Breast epithelium (tissue), 4 donors: Measurements from ENCODE around the gene REV3L. TPM values are rescaled to one million over a fixed set of nuclear protein-coding genes. Genes with fewer than 3 reads are reported as not detected.

Source experiments
- DNase-seq, 2 donors: peaks; one replicate each; pipeline ENCODE4 v3.0.0-alpha.2; 2019; ENCODE audit warnings: low spot score in 2 of 2
- H3K27ac ChIP-seq, 2 donors: fragments of 200-600 bp; sonication (generic) in 1 of 2; one replicate each; pipeline ENCODE4 v1.5.1; 2016 to 2019; ENCODE audit warnings: mild to moderate bottlenecking in 1 of 2
- H3K27me3 ChIP-seq, 2 donors: fragments of 200-600 bp; sonication (generic) in 1 of 2; one replicate each; pipeline versions ENCODE4 v1.5.1 to v1.6.0; 2017 to 2019; ENCODE audit warnings: control low read depth in 1 of 2, mild to moderate bottlenecking in 1 of 2
- H3K36me3 ChIP-seq: fragments of 200-600 bp; one replicate; pipeline ENCODE4 v1.5.1; 2019
- H3K4me1 ChIP-seq, 2 donors: fragments of 200-600 bp; sonication (generic); one replicate each; pipeline ENCODE4 v1.5.1; 2016 to 2019; ENCODE audit warnings: control low read depth in 1 of 2
- H3K4me3 ChIP-seq, 3 donors: fragments of 200-600 bp; sonication (generic); 1 replicate in 2 of 3; 2 replicates in 1 of 3; pipeline ENCODE4 v1.5.1; 2016 to 2019; ENCODE audit warnings: mild to moderate bottlenecking in 3 of 3, moderate library complexity in 2 of 3
- H3K9me3 ChIP-seq, 2 donors: fragments of 200-600 bp; sonication (generic) in 1 of 2; one replicate each; pipeline ENCODE4 v1.5.1; 2016 to 2019; ENCODE audit warnings: control low read depth in 1 of 2
- POLR2A ChIP-seq: fragments of 450-650 bp; IDR thresholded peaks from one replicate; pipeline ENCODE4 v1.6.1; 2016; ENCODE audit warnings: antibody characterized with exemption, mild to moderate bottlenecking, moderate library complexity
- POLR2AphosphoS5 ChIP-seq, 3 donors: sonication (generic); formaldehyde crosslinking; IDR thresholded peaks; one replicate each; pipeline ENCODE4 v1.6.1; 2017; ENCODE audit warnings: antibody characterized with exemption in 3 of 3
- intact Hi-C: fragments of 100-400 bp; cut with DNase I; formaldehyde crosslinking; loops from one replicate; pipeline ENCODE4 v1.15.1; 2023; ENCODE audit warnings: low total_unique reads
- total RNA-seq, 3 donors: library from RNA; depleted of rRNA; stranded (reverse); fragments of >200 nt; gene quantifications; one replicate each; pipeline ENCODE4 v1.1.0, GENCODE V29; 2016
- TF ChIP-seq, protein P1 (sequence below), 3 donors: fragments of 450-650 bp; IDR thresholded peaks; one replicate each; pipeline ENCODE4 v1.5.1; 2016 to 2017; ENCODE audit warnings: antibody characterized with exemption in 3 of 3, mild to moderate bottlenecking in 3 of 3, moderate library complexity in 3 of 3

The REV3L gene
- total RNA-seq, 3 donors from 2014 or later: 50.3 to 108 (median 82.3) TPM

DNA sequence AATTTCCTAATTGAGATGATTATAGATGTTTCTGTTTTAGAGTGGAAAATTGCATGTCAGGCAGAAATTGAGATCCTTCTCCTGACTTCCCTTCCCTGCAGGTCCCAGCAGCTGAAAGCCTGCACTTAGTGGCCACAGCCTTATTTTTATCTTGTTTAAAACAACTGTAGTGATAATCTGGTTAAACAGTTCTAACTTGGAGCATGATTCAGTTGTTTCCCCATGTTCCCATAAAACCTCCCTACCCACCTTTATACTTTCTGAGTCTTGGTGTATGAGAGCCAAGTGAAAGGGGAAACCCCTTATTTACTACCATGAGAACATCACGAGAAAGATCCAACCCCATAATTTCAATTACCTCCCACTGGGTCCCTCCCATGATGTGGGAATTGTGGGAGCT, 200.5 kb downstream of the REV3L start:
- Histone ChIP-seq H3K27ac (no peak overlapping the region), H3K4me3 (no peak overlapping the region), H3K36me3 (no peaks in the 10 kb centered on the region), H3K27me3 (no peaks in the 10 kb centered on the region), H3K9me3 (no peaks in the 10 kb centered on the region), H3K4me1 (no peaks in the 10 kb centered on the region)
- TF ChIP-seq POLR2A: no peak
- TF ChIP-seq, protein P1, sequence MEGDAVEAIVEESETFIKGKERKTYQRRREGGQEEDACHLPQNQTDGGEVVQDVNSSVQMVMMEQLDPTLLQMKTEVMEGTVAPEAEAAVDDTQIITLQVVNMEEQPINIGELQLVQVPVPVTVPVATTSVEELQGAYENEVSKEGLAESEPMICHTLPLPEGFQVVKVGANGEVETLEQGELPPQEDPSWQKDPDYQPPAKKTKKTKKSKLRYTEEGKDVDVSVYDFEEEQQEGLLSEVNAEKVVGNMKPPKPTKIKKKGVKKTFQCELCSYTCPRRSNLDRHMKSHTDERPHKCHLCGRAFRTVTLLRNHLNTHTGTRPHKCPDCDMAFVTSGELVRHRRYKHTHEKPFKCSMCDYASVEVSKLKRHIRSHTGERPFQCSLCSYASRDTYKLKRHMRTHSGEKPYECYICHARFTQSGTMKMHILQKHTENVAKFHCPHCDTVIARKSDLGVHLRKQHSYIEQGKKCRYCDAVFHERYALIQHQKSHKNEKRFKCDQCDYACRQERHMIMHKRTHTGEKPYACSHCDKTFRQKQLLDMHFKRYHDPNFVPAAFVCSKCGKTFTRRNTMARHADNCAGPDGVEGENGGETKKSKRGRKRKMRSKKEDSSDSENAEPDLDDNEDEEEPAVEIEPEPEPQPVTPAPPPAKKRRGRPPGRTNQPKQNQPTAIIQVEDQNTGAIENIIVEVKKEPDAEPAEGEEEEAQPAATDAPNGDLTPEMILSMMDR (IDR thresholded peaks at IDR 0.05): no peak
- no peak for TF ChIP-seq POLR2AphosphoS5 (IDR thresholded peaks at IDR 0.05)
- intact Hi-C loops: no loop called here
- no peak for DNase-seq

DNA sequence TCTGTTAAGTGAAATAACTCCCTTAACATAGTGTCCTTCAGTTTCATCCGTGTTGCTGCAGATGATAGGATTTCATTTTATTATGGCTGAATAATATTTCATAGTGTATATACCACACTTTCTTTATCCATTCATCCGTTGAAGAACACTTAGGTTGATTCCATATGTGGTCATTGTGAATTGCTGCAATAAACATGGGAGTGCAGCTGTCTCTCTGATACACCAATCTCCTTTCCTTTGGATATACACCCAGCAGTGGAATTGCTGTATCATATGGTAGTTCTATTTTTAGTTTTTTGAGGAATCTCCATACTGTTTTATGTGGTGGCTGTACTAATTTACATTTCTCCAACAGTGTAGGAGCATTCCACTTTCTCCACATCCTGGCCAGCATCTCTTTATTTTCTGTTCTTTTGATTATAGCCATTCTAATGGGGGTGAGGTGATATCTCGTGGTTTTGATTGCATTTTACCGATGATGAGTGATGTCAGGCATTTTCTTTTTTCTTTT, 202.5 kb downstream of the REV3L start:
- Histone ChIP-seq H3K27me3 (no peaks in the 10 kb centered on the region), H3K9me3 (peaks cover 2 to 8% of the 10 kb centered on the region in 2 donors), H3K4me3 (no peak overlapping the region), H3K4me1 (no peaks in the 10 kb centered on the region), H3K27ac (no peak overlapping the region), H3K36me3 (peaks cover 5% of the 10 kb centered on the region)
- no peak for TF ChIP-seq POLR2A
- no peak for TF ChIP-seq POLR2AphosphoS5 (IDR thresholded peaks at IDR 0.05)
- TF ChIP-seq, protein P1 (IDR thresholded peaks at IDR 0.05): no peak
- intact Hi-C loops: no loop called here
- DNase-seq: no peak

DNA sequence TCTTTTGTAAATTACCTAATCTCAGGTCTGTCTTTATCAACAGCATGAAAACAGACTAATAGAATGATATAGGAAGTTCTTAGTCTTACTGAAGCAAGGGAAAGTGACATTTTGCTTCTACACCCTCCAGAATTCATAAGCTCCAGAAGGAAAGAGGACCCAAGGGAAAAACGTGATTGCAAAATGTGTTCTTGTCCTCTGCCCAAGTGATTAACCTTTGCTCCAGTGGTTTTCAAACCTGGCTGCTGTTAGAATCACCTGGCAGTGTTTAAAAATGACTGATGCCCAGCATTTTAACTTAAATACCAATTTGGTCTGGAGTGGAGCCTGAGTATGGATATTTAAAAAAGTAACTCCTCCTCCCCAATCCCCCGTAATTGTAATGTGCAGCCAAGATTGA, 204.3 kb downstream of the REV3L start:
- DNase-seq: no peak
- Histone ChIP-seq H3K4me3 (no peak overlapping the region), H3K36me3 (peaks cover 5% of the 10 kb centered on the region), H3K4me1 (no peaks in the 10 kb centered on the region), H3K27ac (no peak overlapping the region), H3K27me3 (no peaks in the 10 kb centered on the region), H3K9me3 (peaks cover 17 to 26% of the 10 kb centered on the region in 2 donors)
- TF ChIP-seq POLR2A (no peak), POLR2AphosphoS5 (IDR thresholded peaks at IDR 0.05) (no peak)
- TF ChIP-seq, protein P1 (IDR thresholded peaks at IDR 0.05): no peak
- intact Hi-C loops: no loop called here

DNA sequence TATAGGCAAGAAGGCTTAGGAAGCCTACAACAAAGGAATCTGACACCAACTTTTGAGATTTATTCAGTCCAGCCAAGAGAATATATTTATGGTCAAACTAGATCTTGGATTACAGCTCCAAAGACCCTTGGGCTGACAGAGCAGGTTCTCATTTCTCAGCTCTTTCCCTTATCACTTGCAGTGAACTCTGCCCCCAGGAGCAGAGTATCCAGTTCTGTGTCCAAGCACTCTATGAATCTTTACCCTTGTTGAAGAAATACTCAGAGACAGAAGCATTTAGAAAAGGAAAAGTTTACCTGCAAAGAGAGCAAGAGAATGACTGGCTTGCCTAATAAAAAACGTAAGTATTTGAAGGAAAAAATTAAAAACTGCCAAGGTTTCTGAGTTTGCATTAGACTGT, 205.2 kb downstream of the REV3L start:
- Histone ChIP-seq H3K4me3 (no peak overlapping the region), H3K9me3 (peaks cover 24 to 31% of the 10 kb centered on the region in 2 donors), H3K4me1 (no peaks in the 10 kb centered on the region), H3K27ac (no peak overlapping the region), H3K27me3 (no peaks in the 10 kb centered on the region), H3K36me3 (peaks cover 5% of the 10 kb centered on the region)
- intact Hi-C loops: no loop called here
- TF ChIP-seq, protein P1 (IDR thresholded peaks at IDR 0.05): no peak
- TF ChIP-seq POLR2AphosphoS5 (IDR thresholded peaks at IDR 0.05) (no peak), POLR2A (no peak)
- no peak for DNase-seq

DNA sequence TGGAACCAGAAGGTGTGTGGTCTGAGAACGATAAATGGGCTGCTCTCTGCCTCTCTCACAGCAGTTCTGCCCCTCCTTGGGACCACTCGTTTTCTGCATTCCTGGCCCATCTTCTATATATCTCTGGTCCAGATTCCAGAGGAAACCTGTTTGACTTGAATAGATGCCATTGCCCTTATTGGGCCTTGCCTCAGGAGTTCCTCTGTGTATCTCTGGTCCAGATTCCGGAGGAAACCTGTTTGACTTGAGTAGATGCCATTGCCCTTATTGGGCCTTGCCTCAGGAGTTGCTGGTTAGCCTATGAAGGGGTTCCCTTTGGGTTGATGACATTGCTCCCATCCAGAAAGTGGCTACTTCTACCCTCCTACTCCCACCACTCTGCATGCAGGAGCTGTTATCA, 206.3 kb downstream of the REV3L start:
- Histone ChIP-seq H3K9me3 (peaks cover 30 to 31% of the 10 kb centered on the region in 2 donors), H3K4me1 (no peaks in the 10 kb centered on the region), H3K4me3 (no peak overlapping the region), H3K36me3 (peaks cover 5% of the 10 kb centered on the region), H3K27ac (no peak overlapping the region), H3K27me3 (no peaks in the 10 kb centered on the region)
- no peak for DNase-seq
- TF ChIP-seq POLR2AphosphoS5 (IDR thresholded peaks at IDR 0.05) (no peak), POLR2A (no peak)
- TF ChIP-seq, protein P1 (IDR thresholded peaks at IDR 0.05): no peak
- intact Hi-C loops: no loop called here
